Central memory CD8-positive, alpha-beta T cell (primary cell): Measurements from ENCODE around the gene BMPR1A.
A peak's percentile ranks its signal among the peaks of the same experiment; 100 is the strongest.

ENCODE experiments used
- ATAC-seq: fragments of 150-1000 bp; cut with Tn5 transposase; replicated peaks from 2 replicates; pipeline ENCODE4 v1.10.0; 2022; ENCODE audit warnings: mild to moderate bottlenecking, moderate FRiP score, moderate number of reproducible peaks; ENCODE audit not compliant: poor library complexity, severe bottlenecking; ENCODE audit errors: extremely low read depth
- DNase-seq, 2 donors: peaks; one replicate each; pipeline ENCODE4 v3.0.0; 2021; ENCODE audit warnings: low spot score in 2 of 2
- H3K27ac Mint-ChIP-seq: one replicate; pipeline ENCODE4 v1.8.0; 2022; ENCODE audit warnings: low read depth, mild to moderate bottlenecking, moderate library complexity, mixed read lengths
- H3K27me3 Mint-ChIP-seq: one replicate; pipeline ENCODE4 v1.8.0; 2022; ENCODE audit warnings: mixed read lengths
- H3K36me3 Mint-ChIP-seq: one replicate; pipeline ENCODE4 v1.8.0; 2022; ENCODE audit warnings: mild to moderate bottlenecking, moderate library complexity, mixed read lengths; ENCODE audit not compliant: insufficient read depth
- H3K4me1 Mint-ChIP-seq: one replicate; pipeline ENCODE4 v1.8.0; 2022; ENCODE audit warnings: mixed read lengths
- H3K4me3 Mint-ChIP-seq: one replicate; pipeline ENCODE4 v1.8.0; 2022; ENCODE audit warnings: mild to moderate bottlenecking, moderate library complexity, mixed read lengths
- H3K9me3 Mint-ChIP-seq: one replicate; pipeline ENCODE4 v1.8.0; 2022; ENCODE audit warnings: mixed read lengths

Gene BMPR1A

DNA sequence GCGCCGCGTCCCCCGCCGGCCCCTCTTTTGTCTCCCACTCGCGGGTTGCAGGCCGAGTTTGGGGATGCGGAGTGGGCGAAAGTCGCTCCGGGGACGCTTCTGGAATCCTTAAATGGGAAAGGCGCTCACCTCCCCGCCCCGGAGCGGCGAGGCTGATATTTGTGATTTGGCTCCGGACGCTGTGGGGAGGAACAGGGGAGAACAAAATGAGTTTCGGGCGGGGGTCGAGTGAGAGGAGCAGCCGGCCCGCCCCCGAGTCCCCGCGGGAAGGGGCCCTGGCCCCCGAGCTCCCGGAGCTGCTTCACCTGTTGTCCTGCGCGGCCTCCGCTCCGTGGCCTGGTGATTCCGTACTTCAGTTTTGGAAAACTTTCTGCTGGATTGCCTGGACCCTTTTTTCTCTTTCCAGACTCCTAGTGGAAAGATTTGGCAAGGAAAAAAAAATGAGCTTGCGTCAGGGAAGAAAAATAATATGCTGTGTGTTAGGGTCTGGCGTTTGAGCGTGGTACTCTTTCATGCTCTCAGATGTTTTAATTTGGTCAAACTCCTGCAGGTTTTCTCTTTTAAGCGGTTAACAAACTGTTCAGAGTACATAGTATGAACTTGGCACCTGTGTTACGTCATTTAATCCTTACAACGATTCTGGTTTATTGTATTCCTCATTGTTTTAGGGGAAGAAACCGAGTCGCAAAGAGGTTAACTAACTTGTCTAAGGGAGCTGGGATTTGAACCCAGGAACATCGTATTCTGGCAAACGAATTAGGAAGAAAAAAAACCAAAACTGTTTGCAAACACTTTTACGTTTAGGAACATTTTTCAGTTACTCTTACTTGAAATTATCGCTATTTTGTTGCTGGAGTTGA is 924 bp downstream of the BMPR1A start:
- DNase-seq (no peak), ATAC-seq (no peak)
- no peaks in the 10 kb centered on the region for H3K9me3 Mint-ChIP-seq
- H3K4me1 Mint-ChIP-seq = peaks cover 45% of the 10 kb centered on the region
- peak overlapping the region; percentile 85 for H3K4me3 Mint-ChIP-seq
- peak overlapping the region; percentile 54 for H3K27ac Mint-ChIP-seq
- peaks cover 4% of the 10 kb centered on the region for H3K36me3 Mint-ChIP-seq
- no peaks in the 10 kb centered on the region for H3K27me3 Mint-ChIP-seq

DNA sequence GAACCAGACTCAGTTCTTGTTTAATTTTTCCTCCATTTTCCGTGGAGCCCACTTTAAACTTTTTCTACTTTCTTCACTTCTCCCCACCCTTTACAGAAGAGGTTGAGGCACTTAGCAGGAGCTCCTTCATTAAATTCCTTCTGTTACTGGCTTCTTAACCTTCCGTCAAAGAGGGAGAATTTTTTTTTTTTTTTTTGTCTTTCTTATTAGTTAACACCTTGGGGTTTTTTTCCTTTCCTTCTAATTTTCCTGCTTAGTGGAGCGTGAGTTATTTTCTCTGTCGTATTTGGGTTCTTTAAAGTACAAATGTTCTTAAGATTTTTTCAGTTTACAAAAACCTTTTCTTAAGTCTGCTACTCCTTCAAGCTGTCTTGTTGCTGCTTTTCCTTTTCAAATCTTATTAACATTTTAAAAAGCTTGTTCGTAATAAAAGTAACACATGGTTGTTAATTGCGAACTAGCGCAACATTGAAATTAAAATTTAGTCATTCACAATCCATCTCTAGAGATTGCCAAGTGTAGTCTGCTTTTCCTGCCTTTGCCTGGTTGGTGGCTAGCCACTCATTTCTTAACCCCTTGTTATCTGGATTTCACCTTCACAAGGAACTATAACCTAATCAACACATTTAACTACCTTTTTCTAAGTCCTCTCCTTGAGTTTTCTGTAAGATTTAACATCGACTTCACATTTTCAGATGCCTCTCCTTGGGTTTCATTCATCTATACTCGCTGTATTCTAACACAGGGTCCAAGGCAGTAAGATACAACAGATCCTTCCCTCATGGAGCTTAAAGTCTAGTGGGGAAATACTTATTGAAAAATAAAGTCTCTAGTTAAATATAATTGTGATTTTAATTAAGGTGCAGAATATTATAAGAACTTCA is 2.0 kb downstream of the BMPR1A start:
- ATAC-seq = no peak
- H3K36me3 Mint-ChIP-seq = peaks cover 4% of the 10 kb centered on the region
- H3K4me3 Mint-ChIP-seq = peak overlapping the region; percentile 85
- no peaks in the 10 kb centered on the region for H3K27me3 Mint-ChIP-seq
- peaks cover 45% of the 10 kb centered on the region for H3K4me1 Mint-ChIP-seq
- no peaks in the 10 kb centered on the region for H3K9me3 Mint-ChIP-seq
- no peak overlapping the region for H3K27ac Mint-ChIP-seq
- DNase-seq = no peak

DNA sequence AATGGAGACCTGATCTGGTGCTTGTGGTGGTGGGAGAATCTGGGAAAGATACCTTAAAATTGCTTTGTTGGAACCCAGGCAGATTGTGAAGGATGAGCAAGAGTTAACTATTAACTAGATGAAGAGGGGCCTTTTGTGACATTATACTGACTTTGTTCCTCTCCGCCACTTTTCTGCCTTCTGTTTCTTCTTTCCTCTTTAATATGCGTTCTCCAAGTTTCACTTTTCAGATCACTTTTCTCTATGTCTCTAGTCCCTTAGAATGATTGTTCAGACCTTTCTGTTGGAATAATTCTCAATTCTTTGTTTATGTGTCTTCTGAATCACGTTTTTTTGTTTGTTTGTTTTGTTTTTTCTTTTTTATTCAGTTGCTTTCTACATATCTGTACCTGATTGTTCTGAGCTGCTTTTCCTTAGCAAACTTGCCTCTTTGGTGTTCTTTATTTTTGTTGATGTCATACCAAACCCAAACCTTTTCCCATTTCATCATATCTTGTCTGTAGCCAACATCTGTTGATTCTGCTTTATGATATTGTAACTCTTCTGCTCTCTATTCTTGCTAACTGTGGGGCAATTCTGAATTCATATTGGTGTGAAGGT is 2.8 kb downstream of the BMPR1A start:
- ATAC-seq (no peak), DNase-seq (no peak)
- Mint-ChIP-seq H3K4me1 (peaks cover 45% of the 10 kb centered on the region), H3K27me3 (no peaks in the 10 kb centered on the region), H3K27ac (no peak overlapping the region), H3K4me3 (no peak overlapping the region), H3K9me3 (no peaks in the 10 kb centered on the region), H3K36me3 (peaks cover 4% of the 10 kb centered on the region)

DNA sequence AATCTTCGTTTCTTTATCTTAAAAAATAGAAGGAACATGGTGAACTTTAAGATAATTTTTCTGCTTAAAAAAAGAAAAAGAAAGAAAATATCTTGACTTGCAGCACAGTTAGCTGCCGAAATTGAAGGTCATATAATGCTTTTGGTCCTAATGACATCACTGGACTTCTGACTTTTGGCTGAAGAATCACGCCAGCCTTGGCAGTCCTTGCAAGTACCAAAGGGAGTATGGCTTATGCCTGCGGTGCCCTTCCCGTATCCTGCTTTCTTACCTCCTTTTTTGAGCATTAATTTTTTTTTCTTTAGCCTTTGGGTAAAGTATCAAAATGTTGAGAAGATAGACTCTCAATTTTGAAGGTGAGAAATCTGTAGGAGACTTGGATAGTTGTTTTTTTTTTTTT is 7.0 kb downstream of the BMPR1A start:
- Mint-ChIP-seq H3K36me3 (peaks cover 5% of the 10 kb centered on the region), H3K4me1 (peaks cover 43% of the 10 kb centered on the region), H3K9me3 (no peaks in the 10 kb centered on the region), H3K4me3 (no peak overlapping the region), H3K27ac (no peak overlapping the region), H3K27me3 (no peaks in the 10 kb centered on the region)
- no peak for ATAC-seq
- no peak for DNase-seq

DNA sequence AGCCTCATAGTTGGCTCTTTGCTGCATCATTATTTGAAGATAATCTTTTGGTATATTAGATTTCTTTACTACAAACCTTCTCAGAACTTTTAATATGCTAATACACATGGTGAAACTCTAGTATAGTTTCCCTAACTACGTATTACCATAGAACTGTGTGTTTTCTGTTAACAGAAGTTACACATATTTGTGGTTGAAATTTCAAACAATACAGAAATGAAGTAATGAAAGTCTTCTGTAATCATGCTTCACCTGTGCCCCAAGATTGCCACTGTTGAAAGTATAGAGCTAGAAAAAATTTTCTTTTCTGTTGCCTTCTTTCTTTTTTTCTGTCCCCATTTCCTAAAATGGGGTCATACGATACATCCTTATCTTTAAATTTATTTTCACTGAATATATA is 9.1 kb downstream of the BMPR1A start:
- Mint-ChIP-seq H3K9me3 (no peaks in the 10 kb centered on the region), H3K27ac (no peak overlapping the region), H3K4me1 (peaks cover 46% of the 10 kb centered on the region), H3K27me3 (no peaks in the 10 kb centered on the region), H3K36me3 (peaks cover 4% of the 10 kb centered on the region), H3K4me3 (no peak overlapping the region)
- DNase-seq (no peak), ATAC-seq (no peak)

DNA sequence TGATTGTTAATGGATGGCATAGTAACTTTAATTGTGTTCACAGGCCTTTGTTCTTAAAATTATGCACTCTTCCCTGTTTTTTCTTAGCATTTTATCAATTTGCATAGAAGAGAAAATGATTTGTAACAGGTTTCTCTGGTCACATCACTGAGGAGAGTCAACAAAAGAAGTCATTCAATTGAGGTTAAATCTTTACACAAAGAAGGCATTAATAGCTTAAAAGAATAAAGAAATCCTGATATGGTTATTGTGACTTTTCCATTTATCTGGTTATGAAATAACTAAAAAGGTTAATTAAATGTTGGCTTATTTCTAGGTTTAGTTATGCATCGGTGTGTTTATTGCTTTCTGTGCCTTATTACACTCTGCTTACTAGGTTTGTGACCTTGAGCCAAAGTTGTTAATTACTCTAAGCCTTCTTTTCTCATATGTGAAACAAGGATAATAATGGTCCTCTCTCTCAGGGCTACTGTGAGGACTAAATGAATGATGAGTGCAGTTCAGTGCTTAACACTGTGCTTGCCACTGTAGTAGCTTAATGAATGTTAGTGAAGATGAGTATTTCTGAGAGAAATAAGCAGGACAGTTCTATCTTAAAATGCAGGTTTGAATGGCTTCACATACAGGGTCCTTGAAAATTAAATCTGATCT is 12.1 kb downstream of the BMPR1A start:
- H3K27ac Mint-ChIP-seq = no peak overlapping the region

DNA sequence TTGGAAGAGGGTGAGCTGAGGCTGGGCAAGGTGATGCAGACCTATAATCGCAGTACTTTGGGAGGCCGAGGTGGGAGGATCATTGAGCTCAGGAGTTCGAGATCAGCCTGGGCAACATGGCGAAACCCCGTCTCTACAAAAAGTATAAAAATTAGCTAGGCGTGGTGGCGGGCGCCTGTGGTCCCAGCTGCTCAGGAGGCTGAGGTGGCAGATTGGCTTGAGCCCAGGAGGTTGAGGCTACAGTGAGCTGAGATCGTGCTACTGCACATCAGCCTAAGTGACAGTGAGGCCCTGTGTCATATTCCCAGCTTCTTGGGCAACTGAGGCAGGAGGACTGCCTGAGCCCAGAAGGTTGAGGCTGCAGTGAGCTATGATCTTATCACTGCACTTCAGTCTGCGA is 13.6 kb downstream of the BMPR1A start:
- Mint-ChIP-seq H3K27ac (no peak overlapping the region), H3K27me3 (no peaks in the 10 kb centered on the region), H3K9me3 (no peaks in the 10 kb centered on the region), H3K4me3 (no peak overlapping the region), H3K36me3 (peaks cover 3% of the 10 kb centered on the region), H3K4me1 (peaks cover 43% of the 10 kb centered on the region)
- no peak for ATAC-seq
- no peak for DNase-seq

More for the DNA sequence above, 12.1 kb downstream of the BMPR1A start:
- no peaks in the 10 kb centered on the region for H3K9me3 Mint-ChIP-seq
- peaks cover 40% of the 10 kb centered on the region for H3K4me1 Mint-ChIP-seq
- H3K36me3 Mint-ChIP-seq = peaks cover 3% of the 10 kb centered on the region
- DNase-seq (no peak), ATAC-seq (no peak)
- no peaks in the 10 kb centered on the region for H3K27me3 Mint-ChIP-seq
- no peak overlapping the region for H3K4me3 Mint-ChIP-seq

DNA sequence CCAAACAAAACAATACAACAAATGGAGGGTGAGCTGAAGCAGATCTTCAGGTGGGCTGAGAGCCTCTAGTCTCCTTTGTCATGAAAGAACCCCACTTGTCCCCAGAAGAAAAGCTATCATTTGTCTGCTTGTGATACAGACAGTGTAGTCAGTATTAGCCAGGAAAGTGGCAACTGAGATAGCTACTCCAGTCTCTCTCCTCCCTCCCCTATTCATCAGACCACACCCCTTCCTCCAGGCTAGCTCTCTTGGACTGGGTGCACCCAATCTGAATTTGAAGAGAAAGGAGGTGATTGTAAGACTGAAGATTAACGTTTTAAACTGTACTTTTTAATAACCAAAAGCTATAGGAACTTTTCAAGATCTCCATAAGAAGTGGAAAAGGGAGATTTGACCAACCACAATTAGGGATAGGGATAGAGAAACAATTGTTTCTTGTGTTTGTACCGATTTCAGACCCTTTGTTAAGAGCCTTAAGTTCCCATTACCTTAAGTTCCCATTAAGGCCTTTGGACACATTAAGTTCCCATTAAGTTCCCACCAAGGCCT is 14.1 kb downstream of the BMPR1A start:
- Mint-ChIP-seq H3K27me3 (no peaks in the 10 kb centered on the region), H3K4me1 (peaks cover 44% of the 10 kb centered on the region), H3K27ac (no peak overlapping the region), H3K4me3 (no peak overlapping the region), H3K36me3 (peaks cover 3% of the 10 kb centered on the region), H3K9me3 (no peaks in the 10 kb centered on the region)
- no peak for ATAC-seq
- DNase-seq = no peak

DNA sequence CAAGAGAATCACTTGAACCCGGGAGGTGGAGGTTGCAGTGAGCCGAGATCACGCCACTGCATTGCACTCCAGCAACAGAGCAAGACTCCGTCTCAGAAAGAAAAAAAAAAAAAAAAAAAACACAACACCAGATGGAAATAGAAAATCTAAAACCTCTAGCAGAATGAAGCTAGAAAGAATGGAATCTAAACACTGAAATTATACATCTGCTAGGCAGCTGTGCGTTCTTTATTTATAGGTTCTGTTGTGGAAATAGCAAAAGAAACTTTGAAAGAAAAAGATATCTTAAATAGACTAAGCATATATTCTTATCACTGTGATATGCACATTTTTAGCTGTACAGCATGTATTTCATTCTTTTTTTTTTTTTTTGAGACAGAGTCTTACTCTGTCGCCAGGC is 17.1 kb downstream of the BMPR1A start:
- Mint-ChIP-seq H3K27me3 (no peaks in the 10 kb centered on the region), H3K36me3 (no peaks in the 10 kb centered on the region), H3K4me1 (peaks cover 37% of the 10 kb centered on the region), H3K27ac (no peak overlapping the region), H3K4me3 (no peak overlapping the region), H3K9me3 (no peaks in the 10 kb centered on the region)
- DNase-seq (no peak), ATAC-seq (no peak)

DNA sequence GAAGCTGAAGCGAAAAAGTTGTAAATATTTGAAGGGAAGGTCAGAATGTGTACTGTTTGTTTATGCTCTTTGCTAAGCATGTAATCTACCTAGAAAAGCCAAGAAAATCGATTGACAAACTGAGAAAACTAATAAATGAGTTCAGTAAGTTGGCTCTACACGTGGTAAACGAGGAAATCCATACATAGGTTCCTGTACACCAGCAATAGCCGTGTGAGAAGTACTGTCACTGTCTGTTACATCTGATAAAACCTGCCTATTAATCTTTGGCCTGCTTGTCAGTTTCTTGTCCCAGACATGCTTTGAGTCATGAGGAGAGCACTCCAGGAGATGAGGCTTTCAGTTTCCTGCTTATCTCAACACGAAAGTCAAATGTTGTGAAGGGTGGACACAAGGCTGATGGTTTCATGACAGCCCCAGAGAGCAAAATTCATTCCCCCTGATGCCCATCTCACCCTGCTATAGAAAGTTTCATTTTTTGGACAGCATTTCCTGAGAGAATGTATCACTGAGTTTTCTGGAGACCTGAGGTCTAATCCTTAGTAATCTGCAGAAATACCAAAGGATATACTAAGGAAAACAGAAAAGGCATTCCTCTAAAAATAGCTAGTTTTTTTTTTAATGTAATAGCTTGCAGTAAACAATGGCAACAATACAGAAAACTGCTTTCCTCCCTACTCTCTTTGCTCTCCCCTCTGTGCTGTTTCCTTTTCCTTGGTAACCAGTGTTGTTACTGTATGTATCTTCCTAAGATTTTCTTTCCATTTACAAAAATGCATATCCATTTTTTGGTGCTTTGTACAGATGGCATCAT is 18.8 kb downstream of the BMPR1A start:
- Mint-ChIP-seq H3K4me3 (no peak overlapping the region), H3K9me3 (no peaks in the 10 kb centered on the region), H3K36me3 (no peaks in the 10 kb centered on the region), H3K4me1 (peaks cover 19% of the 10 kb centered on the region), H3K27ac (no peak overlapping the region), H3K27me3 (no peaks in the 10 kb centered on the region)
- DNase-seq (no peak), ATAC-seq (no peak)

DNA sequence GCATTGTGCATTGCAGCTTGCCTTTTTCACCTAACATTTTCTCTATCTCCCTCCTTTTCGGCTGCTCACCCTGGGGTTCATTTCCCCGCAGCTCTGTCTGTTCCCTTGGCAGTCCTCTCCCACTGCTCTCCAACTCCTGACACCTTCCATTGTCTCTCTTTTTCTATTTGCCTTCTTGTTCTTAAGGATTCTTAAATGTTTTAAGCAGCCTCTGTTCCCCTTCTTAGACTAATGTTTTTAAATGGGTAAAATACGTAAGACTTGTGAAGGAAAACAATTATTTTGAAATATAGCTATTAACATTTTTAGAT is 19.4 kb downstream of the BMPR1A start:
- Mint-ChIP-seq H3K4me1 (peaks cover 14% of the 10 kb centered on the region), H3K27me3 (no peaks in the 10 kb centered on the region), H3K4me3 (no peak overlapping the region), H3K9me3 (no peaks in the 10 kb centered on the region), H3K27ac (no peak overlapping the region), H3K36me3 (no peaks in the 10 kb centered on the region)
- DNase-seq (no peak), ATAC-seq (no peak)
